Measurements from ENCODE around the gene CLCA4.

The CLCA4 gene

GRCh38 chr1:86619313-86619712 lies 72.4 kb downstream of the CLCA4 start:
- 86% methylated on average over 4 of the region's 4 CpGs for whole genome bisulfite sequencing
- H2BK120ac ChIP-seq (ENCODE audit: low read depth, low read length), result no peak overlapping the region
- H3K27me3 ChIP-seq (ENCODE audit: control insufficient read depth in 1 of 2, insufficient read depth in 1 of 2, low read length in 2 of 2), result peaks cover 0 to 4% of the 10 kb centered on the region in 2 experiments
- no peaks in the 10 kb centered on the region for H3K36me3 ChIP-seq (ENCODE audit: control insufficient read depth in 1 of 2, insufficient read depth in 2 of 2, low read depth in 1 of 2, low read length in 2 of 2)
- no peak overlapping the region for H3K18ac ChIP-seq (ENCODE audit: low read depth in 1 of 2, low read length in 2 of 2)
- no peak overlapping the region for H2AFZ ChIP-seq (ENCODE audit: low read depth, low read length)
- no peak overlapping the region for H3K4ac ChIP-seq (ENCODE audit: low read depth in 1 of 2, low read length in 2 of 2)
- no peaks in the 10 kb centered on the region for H3K79me1 ChIP-seq (replicated peaks; ENCODE audit: low read length, poor library complexity, severe bottlenecking)
- H4K91ac ChIP-seq (ENCODE audit: low read length), result no peak overlapping the region
- H3K14ac ChIP-seq (ENCODE audit: low read length in 2 of 2), result no peak overlapping the region
- no peak overlapping the region for H3K27ac ChIP-seq (ENCODE audit: low read length, poor library complexity, severe bottlenecking)
- H2BK5ac ChIP-seq (ENCODE audit: low read depth, low read length, poor library complexity, severe bottlenecking), result no peak overlapping the region
- no peak for DNase-seq
- H2BK15ac ChIP-seq (ENCODE audit: low read depth, poor library complexity, severe bottlenecking), result no peak overlapping the region
- H3K23ac ChIP-seq (ENCODE audit: low read length in 2 of 2), result no peak overlapping the region
- no peak overlapping the region for H2AK5ac ChIP-seq (ENCODE audit: low read length, severe bottlenecking)
- no peak overlapping the region for H3K4me3 ChIP-seq (ENCODE audit: insufficient read depth in 1 of 2, low read depth in 1 of 2, low read length in 2 of 2)
- no peak overlapping the region for H3K9ac ChIP-seq (ENCODE audit: low read length)
- H4K8ac ChIP-seq (ENCODE audit: low read length), result no peak overlapping the region
- H3K4me1 ChIP-seq (ENCODE audit: control insufficient read depth, insufficient read depth, low read depth, low read length), result no peaks in the 10 kb centered on the region
- H3K9me3 ChIP-seq (ENCODE audit: control insufficient read depth, low read length), result peaks cover 22% of the 10 kb centered on the region
- no peak overlapping the region for H3K4me2 ChIP-seq (ENCODE audit: low read length, poor library complexity, severe bottlenecking)
- no peak overlapping the region for H2BK12ac ChIP-seq (ENCODE audit: low read length in 2 of 2)

- Histone ChIP-seq H2BK15ac (ENCODE audit: low read depth, poor library complexity, severe bottlenecking) (no peak overlapping the region), H2AK5ac (ENCODE audit: low read length, severe bottlenecking) (no peak overlapping the region), H2AFZ (ENCODE audit: low read depth, low read length) (no peak overlapping the region), H3K36me3 (ENCODE audit: control insufficient read depth in 1 of 2, insufficient read depth in 2 of 2, low read depth in 1 of 2, low read length in 2 of 2) (no peaks in the 10 kb centered on the region), H2BK12ac (ENCODE audit: low read length in 2 of 2) (no peak overlapping the region), H2BK120ac (ENCODE audit: low read depth, low read length) (no peak overlapping the region), H3K4ac (ENCODE audit: low read depth in 1 of 2, low read length in 2 of 2) (no peak overlapping the region), H3K9me3 (ENCODE audit: control insufficient read depth, low read length) (peaks cover 19% of the 10 kb centered on the region), H4K8ac (ENCODE audit: low read length) (no peak overlapping the region), H3K23ac (ENCODE audit: low read length in 2 of 2) (no peak overlapping the region), H3K27me3 (ENCODE audit: control insufficient read depth in 1 of 2, insufficient read depth in 1 of 2, low read length in 2 of 2) (peaks cover 0 to 4% of the 10 kb centered on the region in 2 experiments), H2BK5ac (ENCODE audit: low read depth, low read length, poor library complexity, severe bottlenecking) (no peak overlapping the region), H3K27ac (ENCODE audit: low read length, poor library complexity, severe bottlenecking) (no peak overlapping the region), H3K4me1 (ENCODE audit: control insufficient read depth, insufficient read depth, low read depth, low read length) (no peaks in the 10 kb centered on the region), H3K18ac (ENCODE audit: low read depth in 1 of 2, low read length in 2 of 2) (no peak overlapping the region), H3K79me1 (replicated peaks; ENCODE audit: low read length, poor library complexity, severe bottlenecking) (no peaks in the 10 kb centered on the region), H4K91ac (ENCODE audit: low read length) (no peak overlapping the region), H3K14ac (ENCODE audit: low read length in 2 of 2) (no peak overlapping the region), H3K4me3 (ENCODE audit: insufficient read depth in 1 of 2, low read depth in 1 of 2, low read length in 2 of 2) (no peak overlapping the region), H3K9ac (ENCODE audit: low read length) (no peak overlapping the region), H3K4me2 (ENCODE audit: low read length, poor library complexity, severe bottlenecking) (no peak overlapping the region)
- no peak for DNase-seq
- WGBS, result 70% methylated on average over 1 of the region's 1 CpG
Measured at GRCh38 chr1:86621286-86621685, 74.4 kb downstream of the CLCA4 start.
